ENCODE measurements around the gene WDR47. TPM values are rescaled to one million over a fixed set of nuclear protein-coding genes. Genes with fewer than 3 reads are reported as not detected.

The WDR47 gene
- total and polyA plus RNA-seq, 4 donors = 1.2 to 4.1 (median 2.5) TPM

DNA sequence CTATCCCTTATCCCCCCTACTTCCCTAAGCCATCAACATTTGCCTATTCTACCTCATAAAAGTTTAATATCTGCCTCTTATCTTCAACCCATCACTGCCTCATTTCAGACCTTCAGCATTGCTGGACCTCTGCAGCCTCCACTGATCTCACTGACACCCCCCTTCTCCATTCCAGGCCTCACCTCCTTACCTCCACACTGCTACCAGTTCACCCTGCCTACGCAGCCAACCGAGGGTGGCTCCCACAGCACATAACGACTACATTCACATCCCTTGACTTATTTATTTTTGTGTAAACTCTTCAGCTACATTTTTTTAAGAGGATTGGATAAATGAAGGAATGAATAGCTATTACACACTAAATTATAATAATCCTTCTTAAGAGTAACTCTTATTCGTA lies 92.9 kb downstream of the WDR47 start:
- no peak for DNase-seq (ENCODE audit: low spot score)
- H3K4me1 ChIP-seq (ENCODE audit: control insufficient read depth in 4 of 4, insufficient read depth in 4 of 4, low read length in 3 of 4) = no peaks in the 10 kb centered on the region
- H3K27ac ChIP-seq (ENCODE audit: low read depth in 1 of 2, low read length in 2 of 2) = no peak overlapping the region
- H3K9me3 ChIP-seq (ENCODE audit: control insufficient read depth in 4 of 4, low read length in 3 of 4) = no peaks in the 10 kb centered on the region
- TF ChIP-seq TAF1 (conservative IDR thresholded peaks at IDR 0.05) (no peak), RAD21 (IDR thresholded peaks at IDR 0.05) (no peak), FOXA2 (IDR thresholded peaks at IDR 0.05) (no peak), NR2F2 (IDR thresholded peaks at IDR 0.05) (no peak), RXRA (IDR thresholded peaks at IDR 0.05) (no peak), SP1 (IDR thresholded peaks at IDR 0.05) (no peak), EGR1 (IDR thresholded peaks at IDR 0.05; ENCODE audit: low read depth in 2 of 2) (no peak), JUND (IDR thresholded peaks at IDR 0.05) (no peak), HNF4A (conservative IDR thresholded peaks at IDR 0.05) (no peak), YY1 (IDR thresholded peaks at IDR 0.05) (no peak), GABPA (IDR thresholded peaks at IDR 0.05 in 1 of 2, conservative IDR thresholded peaks at IDR 0.05 in 1 of 2) (no peak), HNF4G (IDR thresholded peaks at IDR 0.05) (no peak), FOXA1 (IDR thresholded peaks at IDR 0.05) (no peak)
- TF ChIP-seq, protein P1, sequence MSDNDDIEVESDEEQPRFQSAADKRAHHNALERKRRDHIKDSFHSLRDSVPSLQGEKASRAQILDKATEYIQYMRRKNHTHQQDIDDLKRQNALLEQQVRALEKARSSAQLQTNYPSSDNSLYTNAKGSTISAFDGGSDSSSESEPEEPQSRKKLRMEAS (IDR thresholded peaks at IDR 0.05) = no peak
- TF ChIP-seq, protein P2, sequence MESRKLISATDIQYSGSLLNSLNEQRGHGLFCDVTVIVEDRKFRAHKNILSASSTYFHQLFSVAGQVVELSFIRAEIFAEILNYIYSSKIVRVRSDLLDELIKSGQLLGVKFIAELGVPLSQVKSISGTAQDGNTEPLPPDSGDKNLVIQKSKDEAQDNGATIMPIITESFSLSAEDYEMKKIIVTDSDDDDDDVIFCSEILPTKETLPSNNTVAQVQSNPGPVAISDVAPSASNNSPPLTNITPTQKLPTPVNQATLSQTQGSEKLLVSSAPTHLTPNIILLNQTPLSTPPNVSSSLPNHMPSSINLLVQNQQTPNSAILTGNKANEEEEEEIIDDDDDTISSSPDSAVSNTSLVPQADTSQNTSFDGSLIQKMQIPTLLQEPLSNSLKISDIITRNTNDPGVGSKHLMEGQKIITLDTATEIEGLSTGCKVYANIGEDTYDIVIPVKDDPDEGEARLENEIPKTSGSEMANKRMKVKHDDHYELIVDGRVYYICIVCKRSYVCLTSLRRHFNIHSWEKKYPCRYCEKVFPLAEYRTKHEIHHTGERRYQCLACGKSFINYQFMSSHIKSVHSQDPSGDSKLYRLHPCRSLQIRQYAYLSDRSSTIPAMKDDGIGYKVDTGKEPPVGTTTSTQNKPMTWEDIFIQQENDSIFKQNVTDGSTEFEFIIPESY (IDR thresholded peaks at IDR 0.05) = no peak
- TF ChIP-seq, protein P3, sequence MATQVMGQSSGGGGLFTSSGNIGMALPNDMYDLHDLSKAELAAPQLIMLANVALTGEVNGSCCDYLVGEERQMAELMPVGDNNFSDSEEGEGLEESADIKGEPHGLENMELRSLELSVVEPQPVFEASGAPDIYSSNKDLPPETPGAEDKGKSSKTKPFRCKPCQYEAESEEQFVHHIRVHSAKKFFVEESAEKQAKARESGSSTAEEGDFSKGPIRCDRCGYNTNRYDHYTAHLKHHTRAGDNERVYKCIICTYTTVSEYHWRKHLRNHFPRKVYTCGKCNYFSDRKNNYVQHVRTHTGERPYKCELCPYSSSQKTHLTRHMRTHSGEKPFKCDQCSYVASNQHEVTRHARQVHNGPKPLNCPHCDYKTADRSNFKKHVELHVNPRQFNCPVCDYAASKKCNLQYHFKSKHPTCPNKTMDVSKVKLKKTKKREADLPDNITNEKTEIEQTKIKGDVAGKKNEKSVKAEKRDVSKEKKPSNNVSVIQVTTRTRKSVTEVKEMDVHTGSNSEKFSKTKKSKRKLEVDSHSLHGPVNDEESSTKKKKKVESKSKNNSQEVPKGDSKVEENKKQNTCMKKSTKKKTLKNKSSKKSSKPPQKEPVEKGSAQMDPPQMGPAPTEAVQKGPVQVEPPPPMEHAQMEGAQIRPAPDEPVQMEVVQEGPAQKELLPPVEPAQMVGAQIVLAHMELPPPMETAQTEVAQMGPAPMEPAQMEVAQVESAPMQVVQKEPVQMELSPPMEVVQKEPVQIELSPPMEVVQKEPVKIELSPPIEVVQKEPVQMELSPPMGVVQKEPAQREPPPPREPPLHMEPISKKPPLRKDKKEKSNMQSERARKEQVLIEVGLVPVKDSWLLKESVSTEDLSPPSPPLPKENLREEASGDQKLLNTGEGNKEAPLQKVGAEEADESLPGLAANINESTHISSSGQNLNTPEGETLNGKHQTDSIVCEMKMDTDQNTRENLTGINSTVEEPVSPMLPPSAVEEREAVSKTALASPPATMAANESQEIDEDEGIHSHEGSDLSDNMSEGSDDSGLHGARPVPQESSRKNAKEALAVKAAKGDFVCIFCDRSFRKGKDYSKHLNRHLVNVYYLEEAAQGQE (IDR thresholded peaks at IDR 0.05) = no peak
- H3K9ac ChIP-seq (ENCODE audit: low read depth in 1 of 2, low read length in 2 of 2) = no peak overlapping the region
- no peaks in the 10 kb centered on the region for H3K27me3 ChIP-seq (ENCODE audit: control insufficient read depth in 4 of 4, insufficient read depth in 4 of 4, low read length in 3 of 4)
- H3K36me3 ChIP-seq (ENCODE audit: control insufficient read depth in 4 of 4, insufficient read depth in 3 of 4, low read depth in 1 of 4, low read length in 3 of 4) = peaks cover 3 to 10% (median 6%) of the 10 kb centered on the region in 4 donors
- 90% methylated on average over 4 of the region's 4 CpGs for WGBS
- no peak overlapping the region for H3K4me3 ChIP-seq (ENCODE audit: low read depth in 1 of 3, low read length in 3 of 3)

DNA sequence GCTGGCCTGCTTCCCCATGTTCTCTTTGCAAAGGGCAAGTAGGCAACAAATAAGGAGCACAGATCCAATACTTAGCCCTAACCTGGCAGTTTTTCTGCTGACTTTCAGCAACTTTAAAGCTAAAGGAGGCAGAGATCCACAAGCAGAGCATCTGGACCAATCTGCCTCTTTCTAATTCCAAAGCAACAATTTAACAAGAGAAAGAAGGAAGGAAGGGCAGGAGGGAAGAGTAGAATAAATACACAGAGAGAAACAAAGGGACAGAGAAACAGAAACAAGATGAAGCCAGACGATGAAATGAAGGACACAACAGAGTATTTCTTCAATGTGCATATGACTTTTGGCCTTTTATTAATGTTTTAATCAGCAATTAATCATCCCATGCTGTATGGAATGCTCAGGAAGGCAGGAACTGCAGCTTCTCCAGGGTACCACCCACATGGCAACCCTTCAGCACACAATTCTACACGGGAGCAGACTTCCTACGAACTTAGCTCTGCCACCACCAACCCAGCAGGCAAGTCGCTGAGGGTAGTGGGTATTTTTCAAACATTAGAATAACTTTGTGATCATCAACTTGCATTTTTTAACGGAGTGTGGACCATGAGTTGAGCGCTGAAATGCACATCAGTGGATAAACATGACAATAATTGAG lies 93.9 kb downstream of the WDR47 start:
- Histone ChIP-seq H3K36me3 (ENCODE audit: control insufficient read depth in 4 of 4, insufficient read depth in 3 of 4, low read depth in 1 of 4, low read length in 3 of 4) (peaks cover 8 to 18% (median 11%) of the 10 kb centered on the region in 4 donors), H3K4me1 (ENCODE audit: control insufficient read depth in 4 of 4, insufficient read depth in 4 of 4, low read length in 3 of 4) (no peaks in the 10 kb centered on the region), H3K9me3 (ENCODE audit: control insufficient read depth in 4 of 4, low read length in 3 of 4) (no peaks in the 10 kb centered on the region), H3K27ac (ENCODE audit: low read depth in 1 of 2, low read length in 2 of 2) (no peak overlapping the region), H3K9ac (ENCODE audit: low read depth in 1 of 2, low read length in 2 of 2) (no peak overlapping the region), H3K27me3 (ENCODE audit: control insufficient read depth in 4 of 4, insufficient read depth in 4 of 4, low read length in 3 of 4) (no peaks in the 10 kb centered on the region), H3K4me3 (ENCODE audit: low read depth in 1 of 3, low read length in 3 of 3) (no peak overlapping the region)
- TF ChIP-seq FOXA1 (IDR thresholded peaks at IDR 0.05) = no peak
- TF ChIP-seq RXRA (IDR thresholded peaks at IDR 0.05) = no peak
- no peak for TF ChIP-seq GABPA (IDR thresholded peaks at IDR 0.05 in 1 of 2, conservative IDR thresholded peaks at IDR 0.05 in 1 of 2)
- TF ChIP-seq, protein P2 (IDR thresholded peaks at IDR 0.05) = no peak
- TF ChIP-seq HNF4G (IDR thresholded peaks at IDR 0.05) = no peak
- TF ChIP-seq RAD21 (IDR thresholded peaks at IDR 0.05) = no peak
- no peak for TF ChIP-seq FOXA2 (IDR thresholded peaks at IDR 0.05)
- TF ChIP-seq HNF4A (conservative IDR thresholded peaks at IDR 0.05) = no peak
- TF ChIP-seq, protein P3 (IDR thresholded peaks at IDR 0.05) = no peak
- TF ChIP-seq NR2F2 (IDR thresholded peaks at IDR 0.05) = no peak
- TF ChIP-seq, protein P4, sequence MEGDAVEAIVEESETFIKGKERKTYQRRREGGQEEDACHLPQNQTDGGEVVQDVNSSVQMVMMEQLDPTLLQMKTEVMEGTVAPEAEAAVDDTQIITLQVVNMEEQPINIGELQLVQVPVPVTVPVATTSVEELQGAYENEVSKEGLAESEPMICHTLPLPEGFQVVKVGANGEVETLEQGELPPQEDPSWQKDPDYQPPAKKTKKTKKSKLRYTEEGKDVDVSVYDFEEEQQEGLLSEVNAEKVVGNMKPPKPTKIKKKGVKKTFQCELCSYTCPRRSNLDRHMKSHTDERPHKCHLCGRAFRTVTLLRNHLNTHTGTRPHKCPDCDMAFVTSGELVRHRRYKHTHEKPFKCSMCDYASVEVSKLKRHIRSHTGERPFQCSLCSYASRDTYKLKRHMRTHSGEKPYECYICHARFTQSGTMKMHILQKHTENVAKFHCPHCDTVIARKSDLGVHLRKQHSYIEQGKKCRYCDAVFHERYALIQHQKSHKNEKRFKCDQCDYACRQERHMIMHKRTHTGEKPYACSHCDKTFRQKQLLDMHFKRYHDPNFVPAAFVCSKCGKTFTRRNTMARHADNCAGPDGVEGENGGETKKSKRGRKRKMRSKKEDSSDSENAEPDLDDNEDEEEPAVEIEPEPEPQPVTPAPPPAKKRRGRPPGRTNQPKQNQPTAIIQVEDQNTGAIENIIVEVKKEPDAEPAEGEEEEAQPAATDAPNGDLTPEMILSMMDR (IDR thresholded peaks at IDR 0.05; ENCODE audit: low read depth, low read length, missing input control) = no peak
- TF ChIP-seq, protein P1 (IDR thresholded peaks at IDR 0.05) = no peak
- DNase-seq (ENCODE audit: low spot score) = no peak
- 50% methylated on average over 6 of the region's 6 CpGs for WGBS
